Measurements from ENCODE around the gene KANSL1. TPM values are rescaled to one million over a fixed set of nuclear protein-coding genes. Genes with fewer than 3 reads are reported as not detected.

Gene KANSL1
- total RNA-seq, 1 donor from 2014 or later, result 191 TPM

DNA sequence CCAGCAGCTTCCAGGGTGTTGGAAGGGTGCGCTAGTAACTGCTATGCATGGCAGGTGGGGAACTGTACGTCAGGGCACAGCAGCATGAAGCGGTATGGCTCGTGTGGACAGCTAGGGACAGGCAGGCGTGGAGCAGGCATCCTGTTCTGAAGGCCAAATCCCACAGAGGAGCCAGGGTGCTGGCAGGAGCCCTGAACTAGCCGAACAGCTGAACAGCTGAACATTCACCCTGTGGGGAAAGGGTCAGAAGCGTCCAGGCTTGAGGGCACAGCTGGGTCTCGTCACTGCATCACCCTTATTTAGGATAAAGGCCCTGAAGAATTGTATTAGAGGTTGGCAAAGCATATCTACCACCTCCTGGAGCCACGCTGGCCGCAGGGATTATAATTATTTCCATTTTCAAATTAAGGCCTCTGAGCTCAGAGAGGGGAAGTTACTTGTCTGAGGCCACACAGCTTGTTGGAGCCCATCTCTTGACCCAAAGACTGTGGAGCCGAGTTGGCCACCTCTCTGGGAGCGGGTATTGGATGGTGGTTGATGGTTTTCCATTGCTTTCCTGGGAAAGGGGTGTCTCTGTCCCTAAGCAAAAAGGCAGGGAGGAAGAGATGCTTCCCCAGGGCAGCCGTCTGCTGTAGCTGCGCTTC lies 197.5 kb downstream of the KANSL1 start:
- H3K36me3 Mint-ChIP-seq (ENCODE audit: unreplicated experiment), result peaks cover 5% of the 10 kb centered on the region
- H3K4me1 Mint-ChIP-seq (ENCODE audit: low read depth, unreplicated experiment), result no peaks in the 10 kb centered on the region
- peaks cover 5% of the 10 kb centered on the region for H3K27me3 Mint-ChIP-seq (ENCODE audit: unreplicated experiment)
- no peak overlapping the region for H3K4me3 Mint-ChIP-seq (ENCODE audit: unreplicated experiment)
- TF ChIP-seq, protein P1, sequence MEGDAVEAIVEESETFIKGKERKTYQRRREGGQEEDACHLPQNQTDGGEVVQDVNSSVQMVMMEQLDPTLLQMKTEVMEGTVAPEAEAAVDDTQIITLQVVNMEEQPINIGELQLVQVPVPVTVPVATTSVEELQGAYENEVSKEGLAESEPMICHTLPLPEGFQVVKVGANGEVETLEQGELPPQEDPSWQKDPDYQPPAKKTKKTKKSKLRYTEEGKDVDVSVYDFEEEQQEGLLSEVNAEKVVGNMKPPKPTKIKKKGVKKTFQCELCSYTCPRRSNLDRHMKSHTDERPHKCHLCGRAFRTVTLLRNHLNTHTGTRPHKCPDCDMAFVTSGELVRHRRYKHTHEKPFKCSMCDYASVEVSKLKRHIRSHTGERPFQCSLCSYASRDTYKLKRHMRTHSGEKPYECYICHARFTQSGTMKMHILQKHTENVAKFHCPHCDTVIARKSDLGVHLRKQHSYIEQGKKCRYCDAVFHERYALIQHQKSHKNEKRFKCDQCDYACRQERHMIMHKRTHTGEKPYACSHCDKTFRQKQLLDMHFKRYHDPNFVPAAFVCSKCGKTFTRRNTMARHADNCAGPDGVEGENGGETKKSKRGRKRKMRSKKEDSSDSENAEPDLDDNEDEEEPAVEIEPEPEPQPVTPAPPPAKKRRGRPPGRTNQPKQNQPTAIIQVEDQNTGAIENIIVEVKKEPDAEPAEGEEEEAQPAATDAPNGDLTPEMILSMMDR (IDR thresholded peaks at IDR 0.05; ENCODE audit: partially characterized antibody, unreplicated experiment), result no peak
- H3K27ac Mint-ChIP-seq (ENCODE audit: unreplicated experiment), result peak overlapping the region; percentile 20
- no peak for DNase-seq
- peaks cover 5% of the 10 kb centered on the region for H3K9me3 Mint-ChIP-seq (ENCODE audit: unreplicated experiment)

DNA sequence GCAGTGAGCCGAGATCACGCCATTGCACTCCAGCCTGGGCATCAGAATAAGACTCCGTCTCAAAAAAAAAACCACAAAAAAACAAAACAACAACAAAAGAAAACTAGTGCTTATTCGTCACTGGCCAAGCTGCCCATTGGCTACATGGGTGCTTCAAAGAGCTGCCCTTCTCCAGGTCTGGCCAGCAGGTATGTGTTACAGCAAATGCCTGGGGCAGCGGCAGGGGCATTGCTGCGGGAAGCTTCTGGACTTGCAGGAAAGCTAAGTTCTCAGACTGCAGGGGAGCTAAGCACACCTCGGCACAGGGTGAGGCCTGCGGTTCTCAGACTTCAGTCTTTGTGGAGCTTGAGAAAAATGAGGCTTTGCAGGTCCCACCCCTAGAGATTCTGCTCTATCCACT lies 198.2 kb downstream of the KANSL1 start:
- H3K4me1 Mint-ChIP-seq (ENCODE audit: low read depth, unreplicated experiment), result no peaks in the 10 kb centered on the region
- H3K36me3 Mint-ChIP-seq (ENCODE audit: unreplicated experiment), result peaks cover 5% of the 10 kb centered on the region
- H3K9me3 Mint-ChIP-seq (ENCODE audit: unreplicated experiment), result peaks cover 2% of the 10 kb centered on the region
- no peak overlapping the region for H3K27ac Mint-ChIP-seq (ENCODE audit: unreplicated experiment)
- DNase-seq, result no peak
- peaks cover 2% of the 10 kb centered on the region for H3K27me3 Mint-ChIP-seq (ENCODE audit: unreplicated experiment)
- H3K4me3 Mint-ChIP-seq (ENCODE audit: unreplicated experiment), result no peak overlapping the region
- TF ChIP-seq, protein P1 (IDR thresholded peaks at IDR 0.05; ENCODE audit: partially characterized antibody, unreplicated experiment), result no peak

DNA sequence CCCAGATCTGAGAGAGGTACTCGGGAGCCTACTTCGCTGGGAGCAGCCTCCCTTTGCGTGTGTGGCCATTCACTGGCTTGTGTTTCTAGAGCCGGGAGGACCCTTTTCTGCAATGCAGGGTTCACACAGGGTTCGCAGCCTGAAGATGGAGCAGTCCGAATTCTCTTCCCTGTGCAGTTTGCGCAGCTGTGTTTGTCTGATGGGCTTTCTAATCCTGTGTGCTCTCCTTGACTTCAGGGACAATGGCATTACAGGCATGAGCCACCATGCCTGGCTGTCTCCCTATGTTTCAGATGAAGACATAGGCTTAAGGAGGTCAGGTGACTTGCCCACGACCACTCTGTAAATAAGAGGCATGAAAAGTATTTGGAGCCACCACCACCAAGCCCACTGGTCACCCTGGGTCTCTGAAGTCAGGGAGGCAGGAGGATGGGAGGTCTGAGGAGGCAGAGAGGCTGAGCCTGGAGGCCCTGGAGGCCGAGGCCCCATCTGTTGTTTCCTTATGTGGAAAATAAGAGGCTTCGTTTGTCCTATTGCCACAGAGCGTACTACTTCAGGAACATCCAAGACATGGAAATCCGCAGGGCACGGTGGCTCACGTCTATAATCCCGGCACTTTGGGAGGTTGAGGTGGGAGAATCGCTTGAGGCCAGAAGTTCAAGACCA lies 199.1 kb downstream of the KANSL1 start:
- no peak overlapping the region for H3K27ac Mint-ChIP-seq (ENCODE audit: unreplicated experiment)
- no peak overlapping the region for H3K4me3 Mint-ChIP-seq (ENCODE audit: unreplicated experiment)
- TF ChIP-seq, protein P1 (IDR thresholded peaks at IDR 0.05; ENCODE audit: partially characterized antibody, unreplicated experiment), result no peak
- no peaks in the 10 kb centered on the region for H3K9me3 Mint-ChIP-seq (ENCODE audit: unreplicated experiment)
- peaks cover 10% of the 10 kb centered on the region for H3K36me3 Mint-ChIP-seq (ENCODE audit: unreplicated experiment)
- no peaks in the 10 kb centered on the region for H3K4me1 Mint-ChIP-seq (ENCODE audit: low read depth, unreplicated experiment)
- DNase-seq, result no peak
- H3K27me3 Mint-ChIP-seq (ENCODE audit: unreplicated experiment), result peaks cover 2% of the 10 kb centered on the region

DNA sequence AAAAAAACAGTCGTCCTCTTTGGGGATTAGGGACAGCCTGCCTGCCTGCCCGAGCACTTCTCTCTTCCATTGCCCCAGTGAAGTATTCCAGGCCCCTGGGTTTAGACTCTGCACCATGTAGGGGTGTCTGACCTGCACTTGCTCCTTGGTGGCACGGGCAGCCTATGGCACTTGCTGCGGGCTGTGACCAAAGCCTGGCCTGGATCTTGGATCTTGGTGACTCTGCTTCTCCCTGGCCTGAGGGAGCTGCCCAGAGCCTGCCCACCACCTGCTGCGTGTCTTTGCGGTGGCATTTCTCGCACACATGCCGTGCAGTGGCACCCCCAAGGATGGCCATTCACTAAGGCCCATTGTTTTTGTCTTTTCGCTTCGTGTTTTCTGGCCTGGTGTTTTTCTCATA lies 200.3 kb downstream of the KANSL1 start:
- H3K27ac Mint-ChIP-seq (ENCODE audit: unreplicated experiment), result no peak overlapping the region
- H3K27me3 Mint-ChIP-seq (ENCODE audit: unreplicated experiment), result peaks cover 4% of the 10 kb centered on the region
- no peak for DNase-seq
- no peaks in the 10 kb centered on the region for H3K9me3 Mint-ChIP-seq (ENCODE audit: unreplicated experiment)
- no peak overlapping the region for H3K4me3 Mint-ChIP-seq (ENCODE audit: unreplicated experiment)
- no peaks in the 10 kb centered on the region for H3K4me1 Mint-ChIP-seq (ENCODE audit: low read depth, unreplicated experiment)
- TF ChIP-seq, protein P1 (IDR thresholded peaks at IDR 0.05; ENCODE audit: partially characterized antibody, unreplicated experiment), result no peak
- peaks cover 15% of the 10 kb centered on the region for H3K36me3 Mint-ChIP-seq (ENCODE audit: unreplicated experiment)

DNA sequence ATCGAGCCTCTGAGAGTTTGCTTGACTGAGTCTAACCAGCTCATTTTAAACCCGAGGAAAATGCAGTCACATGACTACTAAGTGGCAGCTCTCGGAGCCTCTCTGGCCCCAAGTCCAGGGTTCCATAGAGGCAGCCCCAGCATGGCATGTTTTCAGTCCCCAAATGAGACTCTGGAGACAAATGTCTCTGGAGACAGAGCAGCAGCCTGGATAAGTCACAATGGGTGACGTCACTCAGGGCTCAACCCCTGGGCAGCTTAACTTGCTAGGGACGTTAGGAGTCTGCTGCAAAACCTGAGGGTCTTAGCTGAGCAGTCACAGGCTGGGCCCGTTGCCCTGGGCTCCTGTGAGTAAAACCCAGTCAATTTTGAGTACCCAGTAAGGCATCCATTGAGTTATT lies 201.1 kb downstream of the KANSL1 start:
- no peak overlapping the region for H3K27ac Mint-ChIP-seq (ENCODE audit: unreplicated experiment)
- DNase-seq, result no peak

More for the DNA sequence above, 201.1 kb downstream of the KANSL1 start:
- Mint-ChIP-seq H3K9me3 (ENCODE audit: unreplicated experiment) (no peaks in the 10 kb centered on the region), H3K4me3 (ENCODE audit: unreplicated experiment) (no peak overlapping the region), H3K27me3 (ENCODE audit: unreplicated experiment) (peaks cover 4% of the 10 kb centered on the region), H3K4me1 (ENCODE audit: low read depth, unreplicated experiment) (peaks cover 5% of the 10 kb centered on the region), H3K36me3 (ENCODE audit: unreplicated experiment) (peaks cover 15% of the 10 kb centered on the region)
- TF ChIP-seq, protein P1 (IDR thresholded peaks at IDR 0.05; ENCODE audit: partially characterized antibody, unreplicated experiment), result no peak
